ENCODE measurements around the gene GAA. TPM values are rescaled to one million over a fixed set of nuclear protein-coding genes. Genes with fewer than 3 reads are reported as not detected.

GAA gene
- total RNA-seq, 2 experiments from 2014 or later, result 43.2 to 51.6 TPM

DNA sequence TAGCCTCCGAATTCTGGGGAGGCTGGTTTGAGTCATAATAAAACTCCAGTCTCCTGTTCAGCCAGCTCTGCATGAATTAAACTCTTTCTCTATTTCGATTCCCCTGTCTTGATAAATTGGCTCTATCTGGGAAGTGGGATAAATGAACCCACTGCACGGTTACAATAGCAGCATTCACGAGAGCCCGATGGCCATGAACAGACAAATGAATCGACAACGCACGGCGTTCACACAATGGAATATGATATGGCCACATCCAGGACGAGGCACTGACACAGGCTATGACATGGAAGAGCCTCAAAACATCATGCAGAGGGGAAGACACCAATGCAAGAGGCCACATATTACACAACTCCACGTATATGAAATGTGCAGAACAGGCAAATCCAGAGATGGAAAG, 62.8 kb downstream of the GAA start:
- BruUV-seq (replicated peaks), result no TSS peak
- no peak overlapping the region for H3K4me2 ChIP-seq (ENCODE audit: low read length)

DNA sequence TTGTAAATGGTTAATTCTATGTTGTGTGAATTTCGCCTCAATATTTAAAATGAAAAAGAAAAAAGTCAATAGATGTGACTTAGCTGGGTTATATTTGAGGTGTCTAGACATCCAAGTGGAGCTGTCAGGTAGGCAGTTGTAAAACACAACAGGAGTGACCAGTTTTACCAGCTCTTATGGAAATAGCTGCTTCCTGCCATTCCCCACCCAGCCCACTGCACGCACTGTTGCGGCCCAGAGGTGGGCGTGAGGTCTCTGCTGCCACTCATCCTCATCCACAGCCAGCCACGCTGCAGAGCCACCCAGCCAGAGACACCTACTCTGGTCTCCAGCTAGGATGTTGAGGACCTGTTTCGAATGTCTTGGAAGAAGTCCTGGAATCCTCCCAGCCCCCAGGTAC, 65.1 kb downstream of the GAA start:
- no peak for DNase-seq (ENCODE audit: low spot score)
- H3K9me2 ChIP-seq (ENCODE audit: insufficient read depth, low read length), result no peaks in the 10 kb centered on the region
- CTCF ChIA-PET (ENCODE audit: unreplicated experiment), result interaction anchor here (0.5 kb wide), 1 partner anchor 37 kb away, joined by 4 read pairs; no protein-coding TSS in a partner anchor

More for the DNA sequence above, 62.8 kb downstream of the GAA start:
- TF ChIP-seq EZH2phosphoT487 (IDR thresholded peaks at IDR 0.05; ENCODE audit: borderline replicate concordance, low read depth, low read length) (no peak), CTCF (conservative IDR thresholded peaks at IDR 0.05; ENCODE audit: low read length) (no peak)
- intact Hi-C loops (cut with micrococcal nuclease; ENCODE audit: unreplicated experiment), result no loop called here
- CTCF ChIA-PET (ENCODE audit: unreplicated experiment), result no interaction called here
- Histone ChIP-seq H3K4me1 (ENCODE audit: insufficient read depth, low read length, poor library complexity, severe bottlenecking) (no peaks in the 10 kb centered on the region), H3K9me2 (ENCODE audit: insufficient read depth, low read length) (no peaks in the 10 kb centered on the region), H3K27ac (ENCODE audit: low read depth, low read length, poor library complexity, severe bottlenecking) (no peak overlapping the region), H4K20me1 (ENCODE audit: insufficient read depth, low read length) (no peaks in the 10 kb centered on the region), H3K36me3 (ENCODE audit: insufficient read depth, low read length) (no peaks in the 10 kb centered on the region), H2AFZ (ENCODE audit: low read length) (no peak overlapping the region), H3K4me3 (ENCODE audit: low read depth, low read length, poor library complexity, severe bottlenecking) (no peak overlapping the region), H3K79me2 (ENCODE audit: insufficient read depth, low read depth, low read length) (no peaks in the 10 kb centered on the region), H3K9me3 (ENCODE audit: low read length) (no peaks in the 10 kb centered on the region)
- POLR2A ChIA-PET, result no interaction called here
- DNase-seq (ENCODE audit: low spot score), result no peak

More for the DNA sequence above, 65.1 kb downstream of the GAA start:
- Histone ChIP-seq H3K4me1 (ENCODE audit: insufficient read depth, low read length, poor library complexity, severe bottlenecking) (no peaks in the 10 kb centered on the region), H3K27ac (ENCODE audit: low read depth, low read length, poor library complexity, severe bottlenecking) (no peak overlapping the region), H3K9me3 (ENCODE audit: low read length) (no peaks in the 10 kb centered on the region), H4K20me1 (ENCODE audit: insufficient read depth, low read length) (no peaks in the 10 kb centered on the region), H3K36me3 (ENCODE audit: insufficient read depth, low read length) (no peaks in the 10 kb centered on the region), H3K4me3 (ENCODE audit: low read depth, low read length, poor library complexity, severe bottlenecking) (no peak overlapping the region), H3K79me2 (ENCODE audit: insufficient read depth, low read depth, low read length) (no peaks in the 10 kb centered on the region), H3K4me2 (ENCODE audit: low read length) (no peak overlapping the region), H2AFZ (ENCODE audit: low read length) (no peak overlapping the region)
- BruUV-seq (replicated peaks), result no TSS peak
- TF ChIP-seq CTCF (conservative IDR thresholded peaks at IDR 0.05; ENCODE audit: low read length) (no peak), EZH2phosphoT487 (IDR thresholded peaks at IDR 0.05; ENCODE audit: borderline replicate concordance, low read depth, low read length) (no peak)
- intact Hi-C loops (cut with micrococcal nuclease; ENCODE audit: unreplicated experiment), result no loop called here
- POLR2A ChIA-PET, result interaction anchor here (1.1 kb wide), 1 partner anchor 20 kb away, joined by 3 read pairs; no protein-coding TSS in a partner anchor
